Measurements from ENCODE around the gene ABCC9.

- no peak for TF ChIP-seq EZH2 (IDR thresholded peaks at IDR 0.05)
- no peak for TF ChIP-seq POLR2AphosphoS5 (IDR thresholded peaks at IDR 0.05; ENCODE audit: borderline replicate concordance, low read depth, low read length)
- no peak for TF ChIP-seq FOXP2 (optimal IDR thresholded peaks at IDR 0.05; ENCODE audit: control extremely low read depth, extremely low read length, insufficient read depth)
Observed at GRCh38 chr12:21763531-21763930, 177.7 kb downstream of the ABCC9 start.
